SU-DHL-6 (cell line): ENCODE results near the gene TEX38.

ENCODE experiments used
- CTCF ChIP-seq: fragments of 200-600 bp; sonication (generic); IDR thresholded peaks from one replicate; pipeline ENCODE4 v1.5.1; 2017; ENCODE audit warnings: antibody characterized with exemption, mild to moderate bottlenecking, low read length, moderate library complexity; ENCODE audit not compliant: insufficient read depth, poor library complexity, severe bottlenecking
- EZH2phosphoT487 ChIP-seq: fragments of 200-600 bp; sonication (generic), shearing (Covaris generic); conservative IDR thresholded peaks from 2 replicates; pipeline ENCODE4 v1.6.1; 2018; ENCODE audit warnings: mild to moderate bottlenecking, antibody characterized with exemption, low read length, moderate library complexity, mixed read lengths

DNA sequence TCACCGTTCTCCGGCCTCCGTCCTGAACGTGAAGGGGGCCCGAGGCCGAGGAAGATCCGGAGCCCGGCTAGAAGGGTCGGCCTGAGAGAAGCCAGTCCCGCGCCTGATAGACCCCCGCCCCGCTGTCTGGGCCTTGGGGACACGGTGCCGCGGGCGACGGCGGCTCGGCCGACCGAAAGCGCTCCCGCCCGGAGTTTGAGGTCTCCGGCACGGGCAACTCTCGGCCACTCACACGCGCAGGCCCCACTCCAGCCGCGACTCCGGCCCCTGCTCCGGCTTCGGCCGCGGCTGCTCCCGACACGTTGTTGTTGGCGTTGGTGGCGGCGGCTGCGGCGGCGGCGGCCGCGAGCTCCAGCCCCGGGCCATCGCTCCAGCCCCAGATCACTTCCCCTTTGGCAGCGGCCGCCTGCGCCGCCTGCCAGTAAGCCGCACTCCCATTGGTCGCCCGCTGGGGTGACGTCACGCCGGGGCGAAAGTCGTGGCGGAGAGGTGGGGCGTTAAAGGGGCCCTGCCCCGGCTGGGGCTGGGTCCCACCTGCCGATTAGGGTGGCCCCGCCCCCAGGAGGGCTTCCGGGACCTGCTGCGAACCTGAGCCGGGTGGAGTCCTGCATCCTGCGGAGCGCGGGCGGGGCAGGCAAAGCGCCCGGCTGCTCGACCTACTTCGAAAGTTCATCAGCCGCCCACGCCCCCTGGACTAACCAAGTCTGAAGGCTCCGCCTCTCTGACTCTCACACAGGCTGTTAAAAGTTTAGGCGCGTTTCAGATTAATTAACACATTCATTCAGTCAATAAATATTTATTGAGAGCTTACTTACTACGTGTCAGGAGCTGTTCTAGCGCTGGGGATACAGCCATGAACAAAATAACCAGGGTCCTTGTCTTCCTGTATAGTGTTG, 47.3 kb downstream of the TEX38 start, which contains the start of gene EFCAB14:
- no peak for TF ChIP-seq CTCF
- no peak for TF ChIP-seq EZH2phosphoT487
